ENCODE data around the gene COIL. TPM values are rescaled to one million over a fixed set of nuclear protein-coding genes. Genes with fewer than 3 reads are reported as not detected.

COIL gene
- total RNA-seq, 4 donors from 2014 or later, result 6.9 to 26.1 (median 14.3) TPM

- DNase-seq, result no peak
- Histone ChIP-seq H3K9me3 (no peaks in the 10 kb centered on the region), H3K4me3 (no peak overlapping the region), H3K27ac (no peak overlapping the region), H3K36me3 (no peaks in the 10 kb centered on the region), H3K4me1 (no peaks in the 10 kb centered on the region), H3K27me3 (no peaks in the 10 kb centered on the region)
- intact Hi-C loops (cut with DNase I; ENCODE audit: low total_unique reads), result no loop called here
- no peak for TF ChIP-seq CTCF (IDR thresholded peaks at IDR 0.05)
- TF ChIP-seq POLR2A (IDR thresholded peaks at IDR 0.05), result no peak
Observed at GRCh38 chr17:56928586-56928985, 32.3 kb downstream of the COIL start.

GRCh38 chr17:56926704-56927103 lies 34.1 kb downstream of the COIL start:
- intact Hi-C loops (cut with DNase I; ENCODE audit: low total_unique reads), result no loop called here
- Histone ChIP-seq H3K9me3 (no peaks in the 10 kb centered on the region), H3K36me3 (no peaks in the 10 kb centered on the region), H3K4me1 (no peaks in the 10 kb centered on the region), H3K27ac (no peak overlapping the region), H3K27me3 (no peaks in the 10 kb centered on the region), H3K4me3 (no peak overlapping the region)
- TF ChIP-seq CTCF (IDR thresholded peaks at IDR 0.05), result no peak
- no peak for TF ChIP-seq POLR2A (IDR thresholded peaks at IDR 0.05)
- DNase-seq, result no peak

GRCh38 chr17:56926270-56926669 lies 34.6 kb downstream of the COIL start:
- intact Hi-C loops (cut with DNase I; ENCODE audit: low total_unique reads), result no loop called here
- no peak for TF ChIP-seq CTCF (IDR thresholded peaks at IDR 0.05)
- no peak for TF ChIP-seq POLR2A (IDR thresholded peaks at IDR 0.05)
- H3K36me3 ChIP-seq, result no peaks in the 10 kb centered on the region

GRCh38 chr17:56925088-56925487 lies 35.8 kb downstream of the COIL start:
- Histone ChIP-seq H3K27me3 (no peaks in the 10 kb centered on the region), H3K4me3 (no peak overlapping the region), H3K36me3 (no peaks in the 10 kb centered on the region), H3K27ac (no peak overlapping the region), H3K4me1 (no peaks in the 10 kb centered on the region), H3K9me3 (no peaks in the 10 kb centered on the region)
- intact Hi-C loops (cut with DNase I; ENCODE audit: low total_unique reads), result no loop called here
- DNase-seq, result no peak
- no peak for TF ChIP-seq POLR2A (IDR thresholded peaks at IDR 0.05)
- no peak for TF ChIP-seq CTCF (IDR thresholded peaks at IDR 0.05)

More at GRCh38 chr17:56926270-56926669, 34.6 kb downstream of the COIL start:
- H3K27ac ChIP-seq, result no peak overlapping the region
- H3K27me3 ChIP-seq, result no peaks in the 10 kb centered on the region
- H3K4me1 ChIP-seq, result no peaks in the 10 kb centered on the region
- DNase-seq, result no peak
- no peaks in the 10 kb centered on the region for H3K9me3 ChIP-seq
- H3K4me3 ChIP-seq, result no peak overlapping the region

GRCh38 chr17:56919717-56920116 lies 41.1 kb downstream of the COIL start:
- intact Hi-C loops (cut with DNase I; ENCODE audit: low total_unique reads), result no loop called here
- Histone ChIP-seq H3K27ac (no peak overlapping the region), H3K27me3 (no peaks in the 10 kb centered on the region), H3K4me1 (no peaks in the 10 kb centered on the region), H3K36me3 (no peaks in the 10 kb centered on the region), H3K9me3 (peaks cover 0 to 3% of the 10 kb centered on the region in 2 donors), H3K4me3 (no peak overlapping the region)
- no peak for DNase-seq
- TF ChIP-seq CTCF (IDR thresholded peaks at IDR 0.05) (no peak), POLR2A (IDR thresholded peaks at IDR 0.05) (no peak)

Measured in uterus (tissue), 4 donors.